NCI-H128 (cell line): ENCODE results near the gene COMMD3.

ENCODE experiments used
- DNase-seq: peaks from one replicate; lab custom pipeline; 2025; ENCODE audit not compliant: unreplicated experiment; lab: John Stamatoyannopoulos, UW

The COMMD3 gene

DNA sequence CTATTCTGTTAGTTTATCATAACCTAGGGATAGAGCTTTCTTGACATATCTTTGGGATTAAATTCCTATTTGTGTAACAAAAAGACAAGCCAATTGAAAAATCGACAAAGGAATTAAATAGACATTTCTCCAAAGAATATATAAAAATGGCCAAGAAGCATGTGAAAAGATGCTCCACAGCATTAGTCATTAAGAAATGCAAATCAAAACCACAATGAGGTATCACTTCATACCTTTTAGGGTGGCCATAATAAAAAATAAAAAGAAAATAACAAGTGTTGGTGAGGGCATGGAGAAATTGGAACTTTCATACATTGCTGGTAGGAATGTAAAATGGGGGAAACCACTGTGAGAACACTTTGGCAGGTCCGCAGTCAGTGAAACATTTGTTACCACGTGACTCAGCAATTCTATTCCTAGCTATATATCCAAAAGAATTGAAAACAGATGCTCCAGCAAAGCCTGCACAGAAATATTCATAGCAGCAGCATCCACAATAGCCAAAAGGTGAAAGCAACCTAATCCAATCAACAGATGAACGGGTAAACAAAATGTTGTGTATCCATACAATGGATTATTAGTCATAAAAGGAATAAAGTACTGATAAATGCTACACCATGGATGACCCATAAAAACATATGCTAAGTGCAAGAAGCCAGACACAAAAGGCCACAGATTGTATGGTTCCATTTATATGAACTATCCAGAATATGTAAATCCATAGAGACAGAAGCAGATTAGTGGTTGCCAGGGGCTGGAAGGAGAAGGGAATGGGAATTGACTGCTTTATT, 49.7 kb downstream of the COMMD3 start:
- no peak for DNase-seq

DNA sequence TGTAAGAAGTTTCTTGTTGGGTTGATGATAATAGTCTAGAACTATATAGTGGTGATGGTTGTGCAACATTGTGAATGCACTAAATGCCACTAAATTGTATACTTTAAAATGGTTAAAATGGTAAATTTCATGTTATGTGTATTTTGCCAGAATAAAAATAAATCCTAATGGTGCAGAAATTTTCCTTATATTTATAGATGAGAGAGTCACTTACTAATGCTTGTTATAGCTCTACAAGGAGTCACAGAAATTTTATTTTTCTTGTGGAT, 50.2 kb downstream of the COMMD3 start:
- DNase-seq: no peak

DNA sequence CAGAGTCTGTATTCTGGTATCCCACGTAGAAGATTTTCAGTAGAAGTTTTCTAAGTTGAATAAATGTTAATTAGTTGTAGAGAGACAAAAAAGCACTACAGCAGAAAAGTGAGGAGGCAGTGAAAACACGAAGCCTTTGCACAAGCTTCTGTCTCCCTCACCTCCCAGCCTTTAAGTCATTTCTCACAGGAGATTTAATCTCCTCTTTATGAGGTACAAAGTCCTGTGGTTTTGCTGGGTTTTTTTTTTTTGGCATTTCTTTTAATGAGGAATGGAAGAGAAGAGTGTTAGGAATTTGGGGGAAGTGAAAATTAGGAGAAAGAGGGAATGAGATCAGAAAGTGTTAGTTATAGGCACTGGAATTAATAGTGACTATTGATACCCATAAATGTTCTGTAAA, 50.6 kb downstream of the COMMD3 start:
- no peak for DNase-seq

DNA sequence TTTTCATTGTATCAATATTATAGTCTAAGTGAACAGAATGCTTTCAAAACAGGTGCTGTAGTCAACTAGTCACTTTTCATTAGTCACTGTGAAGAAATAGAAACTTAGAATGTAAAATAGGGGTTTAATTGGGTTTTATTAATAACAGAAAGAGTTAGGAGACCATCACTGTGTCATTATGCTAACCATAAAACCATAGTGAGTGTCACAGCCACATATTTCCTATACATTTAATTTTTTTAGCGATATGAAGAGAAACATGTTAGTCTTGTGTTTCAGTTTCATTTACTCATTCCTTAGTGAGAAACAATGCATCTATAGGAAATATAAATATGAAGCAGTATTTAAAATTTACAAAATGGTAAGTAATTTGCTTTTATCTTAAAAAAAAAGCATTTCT, 51.3 kb downstream of the COMMD3 start:
- DNase-seq: no peak

DNA sequence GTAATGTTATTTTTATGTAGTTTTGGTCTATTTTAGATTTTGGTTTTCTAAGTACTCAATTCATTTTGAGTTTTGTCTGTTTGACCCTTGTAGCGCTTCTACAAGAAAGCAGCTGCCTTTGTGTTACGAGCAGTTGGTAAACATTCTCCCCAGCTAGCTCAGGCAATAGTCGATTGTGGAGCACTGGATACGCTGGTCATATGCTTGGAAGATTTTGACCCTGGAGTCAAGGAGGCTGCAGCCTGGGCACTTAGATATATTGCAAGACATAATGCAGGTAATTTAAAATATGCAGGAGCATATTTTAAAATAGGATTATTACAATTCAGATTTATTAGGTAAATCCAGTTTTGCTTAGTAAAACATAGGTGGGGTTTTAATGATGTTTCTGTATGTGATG, 52.2 kb downstream of the COMMD3 start:
- no peak for DNase-seq

DNA sequence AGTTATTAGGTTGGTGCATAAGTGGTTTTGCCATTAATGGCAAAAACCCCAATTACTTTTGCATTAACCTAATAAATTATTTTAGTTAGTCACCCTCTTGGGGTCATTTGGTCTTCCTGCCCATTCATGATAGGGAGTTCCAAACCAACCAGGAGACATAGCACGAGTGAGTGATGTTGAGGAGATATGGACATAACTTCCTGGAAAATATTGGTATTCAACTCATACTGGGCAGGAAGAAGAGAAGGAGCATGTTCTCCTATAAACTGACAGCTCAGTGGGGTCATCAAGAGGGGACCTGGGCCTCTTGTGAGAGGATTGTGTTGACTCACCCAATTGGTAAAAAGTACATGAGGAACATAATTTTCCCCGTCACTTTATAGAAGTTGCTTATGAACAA, 52.8 kb downstream of the COMMD3 start:
- no peak for DNase-seq

DNA sequence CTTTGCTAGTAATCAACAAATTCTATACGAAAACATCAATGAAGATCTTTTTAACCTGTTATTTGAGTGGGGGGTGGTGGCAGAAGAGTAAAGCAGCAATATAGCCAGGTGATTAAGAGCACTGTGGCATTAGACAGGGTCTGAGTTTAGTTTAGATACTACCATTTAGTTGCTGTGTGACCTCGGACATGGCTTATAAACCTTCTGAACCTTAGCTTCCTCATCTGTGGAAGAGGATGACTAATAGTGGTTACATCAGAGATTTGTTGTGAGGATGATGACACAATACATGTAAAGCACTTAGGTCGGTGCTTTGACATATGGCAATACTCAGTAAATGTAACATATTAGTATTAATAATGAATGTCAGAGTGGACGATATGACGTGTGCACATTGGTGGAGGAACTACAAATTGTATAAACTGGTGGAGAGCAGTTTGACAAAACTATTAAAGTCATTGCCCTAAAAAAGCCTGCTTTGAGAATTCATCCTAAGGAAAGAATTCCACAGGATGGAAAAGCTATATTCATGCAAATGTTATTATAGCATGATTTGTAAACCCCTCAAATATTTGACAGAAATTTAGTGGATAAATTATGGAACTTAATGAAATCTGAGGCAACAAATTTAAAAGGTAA, 53.4 kb downstream of the COMMD3 start:
- no peak for DNase-seq
